ENCODE measurements around the gene GRM8. TPM values are rescaled to one million over a fixed set of nuclear protein-coding genes. Genes with fewer than 3 reads are reported as not detected.

GRM8 gene
- total RNA-seq, 4 donors from 2014 or later = 0.11 TPM; not detected in 3

DNA sequence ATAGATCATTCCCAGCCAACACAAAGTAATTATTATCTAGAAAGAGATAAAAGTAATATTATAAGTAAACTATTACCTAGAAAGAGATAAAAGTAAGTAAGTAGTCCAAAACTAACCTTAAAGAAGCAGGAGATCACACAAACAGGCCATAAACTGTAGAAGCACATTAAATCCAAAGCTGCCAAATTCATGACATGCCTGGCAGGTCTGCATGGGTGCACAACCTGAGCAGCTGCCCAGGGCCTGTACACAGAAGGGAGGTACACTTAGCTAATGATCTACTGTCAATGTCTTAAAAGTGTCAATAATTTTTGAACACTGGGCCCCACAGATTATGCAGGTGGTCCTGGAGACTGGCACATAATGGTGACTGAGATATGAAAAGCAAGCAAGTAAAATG lies 196.5 kb downstream of the GRM8 start:
- Histone ChIP-seq H3K4me1 (no peaks in the 10 kb centered on the region), H3K4me3 (no peak overlapping the region), H3K36me3 (no peaks in the 10 kb centered on the region), H3K9me3 (no peaks in the 10 kb centered on the region), H3K27me3 (no peaks in the 10 kb centered on the region), H3K27ac (replicated peaks in 1 of 4) (no peak overlapping the region)
- TF ChIP-seq POLR2AphosphoS5 (IDR thresholded peaks at IDR 0.05) = no peak
- no peak for TF ChIP-seq EP300 (IDR thresholded peaks at IDR 0.05)
- no peak for TF ChIP-seq CTCF (IDR thresholded peaks at IDR 0.05)
- intact Hi-C loops (cut with DNase I) = no loop called here
- no peak for DNase-seq (ENCODE audit: extremely low spot score)

DNA sequence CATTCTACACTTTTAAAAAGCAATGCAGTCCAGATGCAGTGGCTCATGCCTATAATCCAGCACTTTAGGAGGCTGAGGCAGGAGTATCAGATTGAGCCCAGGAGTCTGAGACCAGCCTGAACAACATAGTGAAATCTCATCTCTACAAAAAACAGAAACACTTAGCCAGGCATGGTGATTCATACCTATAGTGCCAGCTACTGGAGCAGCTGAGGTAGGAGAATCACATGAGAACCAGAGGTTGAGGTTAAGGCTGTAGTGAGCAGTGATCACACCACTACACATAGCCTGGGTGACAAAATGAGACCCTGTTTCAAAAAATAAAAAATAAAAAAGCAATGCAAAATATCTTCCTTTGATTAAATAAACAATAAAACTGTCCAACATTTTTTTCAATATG lies 205.2 kb downstream of the GRM8 start:
- Histone ChIP-seq H3K27ac (replicated peaks in 1 of 4) (no peak overlapping the region), H3K4me1 (no peaks in the 10 kb centered on the region), H3K27me3 (no peaks in the 10 kb centered on the region), H3K9me3 (no peaks in the 10 kb centered on the region), H3K36me3 (no peaks in the 10 kb centered on the region), H3K4me3 (no peak overlapping the region)
- intact Hi-C loops (cut with DNase I) = no loop called here
- no peak for DNase-seq (ENCODE audit: extremely low spot score)
- TF ChIP-seq EP300 (IDR thresholded peaks at IDR 0.05) = no peak
- TF ChIP-seq POLR2A (IDR thresholded peaks at IDR 0.05; ENCODE audit: low read depth) = no peak
- TF ChIP-seq CTCF (IDR thresholded peaks at IDR 0.05) = no peak
- no peak for TF ChIP-seq POLR2AphosphoS5 (IDR thresholded peaks at IDR 0.05)

DNA sequence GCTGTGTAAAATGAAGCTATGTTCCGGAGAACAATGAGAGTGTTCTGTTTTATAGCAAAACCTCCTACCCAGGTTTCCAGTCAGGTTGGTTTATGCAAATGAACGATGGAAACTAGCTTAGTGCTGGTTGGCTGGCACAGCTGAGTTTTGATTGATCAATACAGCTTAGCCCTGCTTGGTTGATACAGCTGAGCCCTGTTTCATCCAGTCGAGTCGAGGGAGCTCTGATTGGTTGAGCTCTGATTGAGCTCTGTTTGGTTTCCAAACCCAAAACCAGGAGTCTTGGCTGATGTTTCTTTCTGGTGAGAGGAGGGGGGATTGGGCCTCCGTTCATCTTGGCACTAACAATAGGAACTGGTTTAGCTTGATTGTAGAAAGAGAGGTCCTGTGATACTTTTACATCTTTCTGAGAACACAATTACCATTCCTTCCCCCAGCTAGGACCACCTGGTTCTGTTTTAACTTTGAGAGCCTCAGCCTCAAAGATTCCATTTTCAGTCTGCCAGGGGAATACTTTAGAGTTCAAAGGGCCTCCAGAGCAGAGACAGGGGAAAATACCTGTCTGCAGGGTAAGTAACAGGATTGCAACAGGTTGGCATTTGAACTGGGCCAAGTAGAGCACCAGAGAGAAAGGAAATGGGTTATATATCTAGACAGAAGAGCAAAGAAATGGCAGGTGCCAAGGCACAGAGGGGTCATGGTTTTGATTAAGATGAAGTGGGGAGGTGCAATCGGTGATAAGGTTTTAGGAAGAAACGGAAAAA lies 210.9 kb downstream of the GRM8 start:
- no peak overlapping the region for H3K27ac ChIP-seq (replicated peaks in 1 of 4)
- no peaks in the 10 kb centered on the region for H3K36me3 ChIP-seq
- DNase-seq (ENCODE audit: extremely low spot score) = no peak
- 72% methylated on average over 7 of the region's 7 CpGs for WGBS
- no peaks in the 10 kb centered on the region for H3K9me3 ChIP-seq
- intact Hi-C loops (cut with DNase I) = no loop called here
- no peak overlapping the region for H3K4me3 ChIP-seq
- TF ChIP-seq POLR2A (IDR thresholded peaks at IDR 0.05; ENCODE audit: low read depth) (no peak), EP300 (IDR thresholded peaks at IDR 0.05) (no peak), CTCF (IDR thresholded peaks at IDR 0.05) (no peak), POLR2AphosphoS5 (IDR thresholded peaks at IDR 0.05) (no peak)
- H3K27me3 ChIP-seq = peaks cover 0 to 3% (median 0%) of the 10 kb centered on the region in 4 donors
- H3K4me1 ChIP-seq = no peaks in the 10 kb centered on the region

- Histone ChIP-seq H3K27ac (replicated peaks in 1 of 4) (no peak overlapping the region), H3K9me3 (no peaks in the 10 kb centered on the region), H3K36me3 (no peaks in the 10 kb centered on the region), H3K27me3 (peaks cover 0 to 9% (median 0%) of the 10 kb centered on the region in 4 donors), H3K4me1 (no peaks in the 10 kb centered on the region), H3K4me3 (no peak overlapping the region)
- DNase-seq (ENCODE audit: extremely low spot score) = no peak
- 72% methylated on average over 2 of the region's 2 CpGs for WGBS
- intact Hi-C loops (cut with DNase I) = no loop called here
- TF ChIP-seq POLR2AphosphoS5 (IDR thresholded peaks at IDR 0.05) = no peak
- TF ChIP-seq POLR2A (IDR thresholded peaks at IDR 0.05; ENCODE audit: low read depth) = no peak
- no peak for TF ChIP-seq EP300 (IDR thresholded peaks at IDR 0.05)
- no peak for TF ChIP-seq CTCF (IDR thresholded peaks at IDR 0.05)
Observed at GRCh38 chr7:127040042-127040441, 212.7 kb downstream of the GRM8 start.

DNA sequence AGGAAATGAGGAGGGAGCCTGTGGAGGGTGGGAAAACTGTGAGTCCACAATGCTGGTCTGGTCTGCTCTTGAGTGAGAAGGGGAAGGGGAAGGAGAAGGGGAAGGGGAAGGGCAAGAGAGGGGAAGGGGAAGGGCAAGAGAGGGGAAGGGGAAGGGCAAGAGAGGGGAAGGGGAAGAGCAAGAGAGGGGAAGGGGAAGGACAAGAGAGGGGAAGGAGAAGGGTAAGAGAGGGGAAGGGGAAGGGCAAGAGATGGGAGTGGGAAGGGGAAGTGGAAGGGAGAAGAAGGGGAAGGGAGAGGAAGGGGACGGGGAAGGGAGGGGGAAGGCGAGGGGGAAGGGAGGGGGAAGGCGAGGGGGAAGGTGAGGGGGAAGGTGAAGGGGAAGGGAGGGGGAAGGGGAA lies 213.2 kb downstream of the GRM8 start:
- TF ChIP-seq CTCF (IDR thresholded peaks at IDR 0.05) (no peak), EP300 (IDR thresholded peaks at IDR 0.05) (no peak), POLR2AphosphoS5 (IDR thresholded peaks at IDR 0.05) (no peak), POLR2A (IDR thresholded peaks at IDR 0.05; ENCODE audit: low read depth) (no peak)
- H3K9me3 ChIP-seq = no peaks in the 10 kb centered on the region
- no peak for DNase-seq (ENCODE audit: extremely low spot score)
- WGBS = no CpG with 5 or more reads among the region's 3 CpGs
- no peaks in the 10 kb centered on the region for H3K4me1 ChIP-seq
- peaks cover 0 to 9% (median 0%) of the 10 kb centered on the region in 4 donors for H3K27me3 ChIP-seq
- intact Hi-C loops (cut with DNase I) = no loop called here
- H3K4me3 ChIP-seq = no peak overlapping the region
- no peaks in the 10 kb centered on the region for H3K36me3 ChIP-seq
- H3K27ac ChIP-seq (replicated peaks in 1 of 4) = no peak overlapping the region
